Measurements from ENCODE around the gene TMEM201.

DNA sequence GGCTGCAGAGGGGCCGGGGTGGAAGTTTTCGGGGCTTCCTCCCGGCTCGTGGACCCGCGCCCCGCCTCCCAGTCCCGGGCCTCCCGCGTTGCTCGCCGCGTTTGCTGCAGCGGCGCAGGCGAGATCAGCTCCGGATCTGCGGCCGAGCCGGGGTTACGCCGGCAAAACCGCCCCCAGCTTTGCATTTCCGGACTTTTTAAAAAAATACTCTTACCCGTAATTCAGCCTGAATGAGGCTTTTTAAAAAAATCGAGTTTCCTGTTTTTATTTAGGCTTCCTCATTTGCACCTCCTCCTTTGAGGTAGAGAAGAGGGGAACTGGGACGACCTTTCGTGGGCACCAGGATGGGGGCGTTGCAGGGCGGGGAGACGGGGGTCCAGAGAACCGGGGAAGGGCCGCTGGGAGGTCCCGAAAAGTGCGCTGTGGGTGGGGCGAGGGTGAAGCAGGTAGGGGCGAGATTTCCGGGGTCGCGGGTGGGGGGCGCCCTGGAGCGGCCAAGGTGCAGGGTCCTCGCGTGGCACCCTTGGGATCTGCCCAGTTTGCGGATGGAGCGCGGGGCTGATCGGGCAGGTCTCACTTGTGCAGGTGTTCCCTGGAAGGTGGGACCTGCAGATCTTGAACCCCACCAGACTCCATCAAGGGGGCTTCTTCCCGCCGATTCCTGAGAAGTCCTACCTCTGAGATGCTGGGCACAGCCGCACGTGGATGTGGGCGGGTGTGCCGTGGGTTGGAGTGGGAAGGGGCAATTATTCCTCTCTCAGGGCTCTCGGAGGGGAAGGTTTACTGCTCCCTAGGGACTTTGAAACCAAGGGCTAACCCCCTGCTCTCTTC lies 63.9 kb downstream of the TMEM201 start:
- TF ChIP-seq, protein P1, sequence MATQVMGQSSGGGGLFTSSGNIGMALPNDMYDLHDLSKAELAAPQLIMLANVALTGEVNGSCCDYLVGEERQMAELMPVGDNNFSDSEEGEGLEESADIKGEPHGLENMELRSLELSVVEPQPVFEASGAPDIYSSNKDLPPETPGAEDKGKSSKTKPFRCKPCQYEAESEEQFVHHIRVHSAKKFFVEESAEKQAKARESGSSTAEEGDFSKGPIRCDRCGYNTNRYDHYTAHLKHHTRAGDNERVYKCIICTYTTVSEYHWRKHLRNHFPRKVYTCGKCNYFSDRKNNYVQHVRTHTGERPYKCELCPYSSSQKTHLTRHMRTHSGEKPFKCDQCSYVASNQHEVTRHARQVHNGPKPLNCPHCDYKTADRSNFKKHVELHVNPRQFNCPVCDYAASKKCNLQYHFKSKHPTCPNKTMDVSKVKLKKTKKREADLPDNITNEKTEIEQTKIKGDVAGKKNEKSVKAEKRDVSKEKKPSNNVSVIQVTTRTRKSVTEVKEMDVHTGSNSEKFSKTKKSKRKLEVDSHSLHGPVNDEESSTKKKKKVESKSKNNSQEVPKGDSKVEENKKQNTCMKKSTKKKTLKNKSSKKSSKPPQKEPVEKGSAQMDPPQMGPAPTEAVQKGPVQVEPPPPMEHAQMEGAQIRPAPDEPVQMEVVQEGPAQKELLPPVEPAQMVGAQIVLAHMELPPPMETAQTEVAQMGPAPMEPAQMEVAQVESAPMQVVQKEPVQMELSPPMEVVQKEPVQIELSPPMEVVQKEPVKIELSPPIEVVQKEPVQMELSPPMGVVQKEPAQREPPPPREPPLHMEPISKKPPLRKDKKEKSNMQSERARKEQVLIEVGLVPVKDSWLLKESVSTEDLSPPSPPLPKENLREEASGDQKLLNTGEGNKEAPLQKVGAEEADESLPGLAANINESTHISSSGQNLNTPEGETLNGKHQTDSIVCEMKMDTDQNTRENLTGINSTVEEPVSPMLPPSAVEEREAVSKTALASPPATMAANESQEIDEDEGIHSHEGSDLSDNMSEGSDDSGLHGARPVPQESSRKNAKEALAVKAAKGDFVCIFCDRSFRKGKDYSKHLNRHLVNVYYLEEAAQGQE (IDR thresholded peaks at IDR 0.05): no peak
- TF ChIP-seq EP300 (IDR thresholded peaks at IDR 0.05) (no peak), CTCF (IDR thresholded peaks at IDR 0.05) (no peak), HOXB5 (CRISPR knock-in tag; IDR thresholded peaks at IDR 0.05) (no peak), POLR2A (IDR thresholded peaks at IDR 0.05; ENCODE audit: low read length) (no peak), CEBPB (IDR thresholded peaks at IDR 0.05) (no peak), RAD21 (conservative IDR thresholded peaks at IDR 0.05 in 1 of 2, IDR thresholded peaks at IDR 0.05 in 1 of 2) (no peak), RFX5 (IDR thresholded peaks at IDR 0.05) (no peak)

Measured in A549 (cell line).